Measurements from ENCODE around the gene PITX1. TPM values are rescaled to one million over a fixed set of nuclear protein-coding genes. Genes with fewer than 3 reads are reported as not detected.
"Not testable (repeated sequence)": the region's sequence is repeated elsewhere in the genome, so short reads cannot be mapped to it uniquely, and the experiment has no call there.

The PITX1 gene
- total RNA-seq, 1 donor from 2014 or later, result not detected

DNA sequence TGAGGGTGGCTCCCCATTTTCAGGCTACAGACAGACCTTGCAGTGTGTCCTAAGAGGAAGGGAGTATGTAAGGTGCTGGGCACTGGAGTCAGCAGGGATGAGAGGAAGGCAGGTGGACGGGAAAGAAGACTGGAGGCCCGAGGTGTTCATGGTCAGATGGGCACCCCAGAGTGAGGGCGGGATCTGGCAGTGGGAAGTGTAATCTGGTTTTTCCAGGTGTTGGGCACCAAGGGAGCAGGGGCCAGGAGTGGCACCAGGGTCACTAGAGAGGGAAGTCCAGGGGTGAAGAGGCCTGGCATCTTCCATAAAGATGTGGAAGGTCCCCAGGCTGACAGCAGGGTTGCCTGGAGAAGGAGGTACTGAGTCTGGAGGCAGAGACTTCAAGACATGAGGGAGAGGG, 29.7 kb downstream of the PITX1 start:
- no peak for ATAC-seq
- no peak for DNase-seq (ENCODE audit: missing footprints)
- intact Hi-C loops (cut with DNase I), result no loop called here

DNA sequence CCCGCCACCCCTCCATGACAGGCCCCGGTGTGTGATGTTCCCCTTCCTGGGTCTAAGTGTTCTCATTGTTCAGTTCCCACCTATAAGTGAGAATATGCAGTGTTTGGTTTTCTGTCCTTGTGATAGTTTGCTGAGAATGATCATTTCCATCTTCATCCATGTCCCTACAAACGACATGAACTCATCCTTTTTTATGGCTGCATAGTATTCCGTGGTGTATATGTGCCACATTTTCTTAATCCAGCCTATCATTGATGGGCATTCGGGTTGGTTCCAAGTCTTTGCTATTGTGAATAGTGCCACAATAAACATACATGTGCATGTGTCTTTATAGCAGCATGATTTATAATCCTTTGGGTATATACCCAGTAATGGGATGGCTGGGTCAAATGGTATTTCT, 36.0 kb downstream of the PITX1 start:
- ATAC-seq; DNase-seq (ENCODE audit: missing footprints); intact Hi-C loops (cut with DNase I): not testable (repeated sequence)

DNA sequence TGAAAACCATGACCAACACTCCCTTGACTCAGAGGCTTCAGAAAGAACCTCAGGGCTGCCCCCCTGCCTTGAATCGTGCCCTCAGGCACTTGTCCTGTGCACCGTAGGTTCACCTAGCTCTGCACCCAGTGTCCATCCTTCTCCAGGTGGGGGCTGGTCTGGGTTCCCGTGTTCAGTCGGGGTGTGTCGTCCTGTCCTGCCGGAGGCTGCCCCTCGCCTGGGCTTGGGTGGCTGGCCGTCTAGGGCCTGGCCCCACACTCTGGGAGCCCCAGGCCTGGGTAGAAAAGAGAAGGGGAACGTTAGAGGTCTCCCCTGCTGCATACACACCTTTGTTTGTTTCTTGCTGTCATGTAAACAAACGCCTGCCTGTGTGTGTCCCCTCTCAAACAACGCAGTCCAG, 37.0 kb downstream of the PITX1 start:
- ATAC-seq (no peak), DNase-seq (ENCODE audit: missing footprints) (no peak)
- intact Hi-C loops (cut with DNase I), result no loop called here

DNA sequence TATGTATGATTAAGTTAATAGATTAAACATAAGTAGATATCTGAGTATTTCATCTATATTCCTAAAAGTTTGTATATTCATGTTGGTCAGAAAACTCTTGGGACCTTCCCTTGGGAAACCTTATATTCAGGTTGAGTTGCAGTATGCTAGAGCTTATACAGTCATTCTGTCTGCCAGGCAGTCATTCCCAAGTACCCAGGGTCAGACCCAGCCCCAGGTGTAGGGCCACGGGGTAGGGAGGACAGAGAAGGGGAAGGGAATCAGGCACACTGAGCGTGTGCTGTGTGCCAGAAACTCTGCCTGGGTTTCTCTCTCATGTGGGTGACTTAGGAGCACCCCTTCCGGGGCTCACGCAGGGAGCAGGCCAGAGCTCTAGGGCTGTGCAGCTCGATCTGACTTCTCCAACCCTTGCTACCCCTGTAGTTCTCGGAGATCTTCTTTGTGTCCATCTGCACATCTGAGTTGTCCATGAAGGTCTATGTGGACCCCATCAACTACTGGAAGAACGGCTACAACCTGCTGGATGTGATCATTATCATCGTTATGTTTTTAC, 38.1 kb downstream of the PITX1 start:
- intact Hi-C loops (cut with DNase I), result no loop called here
- no peak for ATAC-seq
- no peak for DNase-seq (ENCODE audit: missing footprints)

DNA sequence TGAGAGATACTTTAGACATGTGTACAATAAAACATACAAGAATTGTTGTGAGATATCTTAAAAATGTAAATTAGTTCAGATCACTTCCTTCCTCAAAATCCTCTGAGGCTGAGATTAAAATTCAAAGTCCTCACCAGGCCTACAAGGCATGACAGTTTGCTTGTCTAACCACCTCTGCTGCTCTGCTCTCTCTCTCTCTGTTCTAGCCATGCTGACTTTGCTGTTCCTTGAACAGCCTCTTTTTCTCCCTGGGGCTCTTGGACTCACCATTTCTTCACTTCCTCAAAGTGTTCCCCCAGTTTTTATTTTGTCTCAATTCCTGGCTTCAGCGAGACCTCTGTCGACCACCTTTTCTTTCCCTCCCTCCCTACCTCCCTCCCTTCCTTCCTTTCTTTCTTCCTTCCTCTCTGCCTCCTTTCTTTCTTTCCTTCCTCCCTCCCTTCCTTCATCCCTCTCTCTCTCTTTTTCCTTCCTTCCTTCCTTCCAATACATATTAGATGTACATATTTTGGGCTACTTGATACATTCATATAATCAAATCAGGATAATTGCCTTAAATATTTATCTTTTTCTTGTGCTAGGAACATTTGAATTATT, 39.4 kb downstream of the PITX1 start:
- ATAC-seq, result no peak
- intact Hi-C loops (cut with DNase I), result no loop called here
- DNase-seq (ENCODE audit: missing footprints), result no peak

DNA sequence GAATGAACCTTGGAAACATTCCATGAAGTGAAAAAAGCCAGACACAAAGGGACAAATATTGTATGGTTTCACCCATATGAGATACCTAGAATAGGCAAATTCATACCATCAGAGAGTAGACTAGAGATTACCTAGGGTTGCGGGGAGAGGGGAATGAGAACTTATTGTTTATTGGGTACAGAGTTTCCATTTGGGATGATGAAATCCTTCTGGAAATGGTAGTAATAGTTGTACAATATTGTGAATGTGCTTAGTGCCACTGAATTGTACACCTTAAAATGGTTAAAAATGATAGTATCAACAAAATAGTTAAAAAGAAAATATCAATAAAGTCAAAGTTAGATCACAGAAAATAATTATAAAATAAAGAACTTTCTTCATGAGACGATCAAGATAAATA, 40.9 kb downstream of the PITX1 start:
- intact Hi-C loops (cut with DNase I), result no loop called here
- no peak for DNase-seq (ENCODE audit: missing footprints)
- no peak for ATAC-seq

DNA sequence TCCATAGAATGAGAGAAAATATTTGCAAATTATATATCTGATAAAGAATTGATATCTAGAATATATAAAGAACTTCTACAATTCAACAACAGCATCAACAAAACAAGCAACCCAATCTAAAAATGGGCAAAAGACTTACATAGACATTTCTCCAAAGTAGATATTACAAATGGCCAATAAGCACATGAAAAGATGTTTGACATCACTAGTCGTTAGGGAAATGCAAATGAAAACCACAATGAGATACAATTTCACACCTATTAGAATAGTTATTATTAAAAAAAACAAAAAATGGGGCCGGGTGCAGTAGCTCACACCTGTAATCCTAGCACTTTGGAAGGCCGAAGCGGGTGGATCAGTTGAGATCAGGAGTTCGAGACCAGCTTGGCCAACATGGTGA, 41.9 kb downstream of the PITX1 start:
- intact Hi-C loops (cut with DNase I), result no loop called here

DNA sequence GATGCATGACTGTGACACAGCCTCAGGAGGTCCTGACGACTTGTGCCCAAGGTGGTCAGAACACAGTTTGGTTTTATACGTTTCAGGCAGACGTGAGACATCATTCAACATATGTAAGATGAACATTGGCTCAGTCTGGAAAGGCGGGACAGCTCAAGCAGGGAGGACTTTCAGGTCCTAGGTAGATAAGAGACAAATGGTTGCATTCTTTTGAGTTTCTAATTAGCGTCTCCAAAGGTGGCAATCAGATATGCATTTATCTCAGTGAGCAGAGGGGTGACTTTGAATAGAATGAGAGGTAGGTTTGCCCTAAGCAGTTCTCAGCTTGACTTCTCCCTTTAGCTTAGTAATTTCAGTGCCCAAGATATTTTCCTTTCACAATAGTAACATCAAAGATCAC, 43.8 kb downstream of the PITX1 start:
- ATAC-seq; intact Hi-C loops (cut with DNase I); DNase-seq (ENCODE audit: missing footprints): not testable (repeated sequence)

More for the DNA sequence above, 41.9 kb downstream of the PITX1 start:
- ATAC-seq (no peak), DNase-seq (ENCODE audit: missing footprints) (no peak)

DNA sequence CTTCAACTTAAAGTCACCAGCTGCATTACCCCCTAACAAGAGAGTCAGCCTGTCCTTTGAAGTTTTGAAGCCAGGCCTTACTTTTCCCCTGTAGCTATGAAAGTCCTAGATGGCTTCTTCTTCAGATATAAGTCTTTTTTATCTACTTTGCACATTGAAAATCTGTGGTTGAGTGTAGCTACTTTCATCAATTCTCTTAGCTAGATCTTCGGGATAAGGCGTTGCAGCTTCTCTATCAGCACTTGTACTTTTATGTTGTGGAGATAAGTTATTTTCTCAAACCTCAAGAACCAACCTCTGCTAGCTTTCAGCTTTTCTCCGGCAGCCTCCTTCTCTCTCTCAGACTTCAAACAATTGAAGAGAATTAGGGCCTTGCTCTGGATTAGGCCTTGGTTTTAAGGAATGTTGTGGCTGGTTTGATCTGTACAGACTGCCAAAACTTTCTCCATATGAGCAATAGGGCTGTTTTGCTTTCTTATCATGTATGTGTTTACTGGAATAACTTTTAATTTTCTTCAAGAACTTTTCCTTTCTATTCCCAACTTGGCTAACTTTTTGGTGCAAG, 44.7 kb downstream of the PITX1 start:
- no peak for DNase-seq (ENCODE audit: missing footprints)
- intact Hi-C loops (cut with DNase I), result no loop called here

DNA sequence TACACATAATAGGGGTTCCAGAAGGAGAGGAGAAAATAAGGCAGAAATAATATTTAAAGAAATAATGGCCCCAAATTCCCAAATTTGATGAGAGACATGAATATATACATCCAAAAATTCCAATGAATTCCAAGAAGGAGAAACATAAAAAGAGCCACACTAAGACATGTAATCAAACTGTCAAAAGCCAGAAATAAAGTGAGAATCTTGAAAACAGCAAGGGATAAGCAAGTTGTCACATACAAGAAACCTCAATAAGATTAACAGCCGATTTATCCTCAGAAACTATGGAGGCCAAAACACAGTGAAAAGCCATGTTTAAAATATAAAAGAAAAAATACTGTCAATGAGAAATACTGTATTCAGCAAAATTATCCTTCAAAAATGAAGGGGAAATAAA, 51.8 kb downstream of the PITX1 start:
- DNase-seq (ENCODE audit: missing footprints) (no peak), ATAC-seq (no peak)
- intact Hi-C loops (cut with DNase I), result no loop called here

More for the DNA sequence above, 44.7 kb downstream of the PITX1 start:
- no peak for ATAC-seq

DNA sequence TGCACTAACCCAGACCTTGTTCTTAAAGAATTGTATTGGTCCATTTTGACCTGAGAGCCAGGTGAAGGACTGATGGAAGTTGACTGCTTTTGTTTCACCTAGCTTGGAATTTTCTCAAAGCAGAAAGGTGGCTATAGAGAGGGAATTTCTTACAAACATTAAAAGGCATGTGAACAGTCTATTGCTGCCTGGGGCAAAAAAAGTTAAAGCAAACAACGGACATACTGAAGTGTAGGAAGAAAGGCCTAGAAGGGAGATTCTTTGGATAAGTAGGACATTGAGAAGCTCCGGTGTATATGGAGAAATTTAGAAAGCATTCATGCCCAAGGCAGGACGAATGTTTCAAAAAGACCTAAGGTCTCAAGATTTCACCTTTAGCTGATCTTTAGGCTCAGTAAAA, 54.6 kb downstream of the PITX1 start:
- DNase-seq (ENCODE audit: missing footprints) (no peak), ATAC-seq (no peak)
- intact Hi-C loops (cut with DNase I), result no loop called here

Other genes with a start within 250 kb of the PITX1 start
- gene C5orf24, start 188.3 kb downstream of the PITX1 start, total RNA-seq, result 21.9 TPM
- gene TXNDC15, start 159.9 kb downstream of the PITX1 start, total RNA-seq, result 52.8 TPM
- gene PCBD2, start 129.1 kb downstream of the PITX1 start, total RNA-seq, result 24.7 TPM
- gene CATSPER3, start 66.3 kb downstream of the PITX1 start, total RNA-seq, result 1.1 TPM